Gastroesophageal sphincter (tissue), 4 donors: ENCODE results near the gene RIMBP2. TPM values are rescaled to one million over a fixed set of nuclear protein-coding genes. Genes with fewer than 3 reads are reported as not detected.

ENCODE experiments used
- ATAC-seq: fragments of 150-250 bp; one replicate; pipeline ENCODE4 v1.9.1; 2016; ENCODE audit warnings: mild to moderate bottlenecking, moderate library complexity
- H3K27ac ChIP-seq, 4 donors: fragments of 200-600 bp; sonication (generic) in 3 of 4; 1 replicate in 3 of 4; 2 replicates in 1 of 4; pipeline ENCODE4 v1.5.1; 2016 to 2019
- H3K27me3 ChIP-seq: fragments of 200-600 bp; sonication (generic); one replicate; pipeline ENCODE4 v1.5.1; 2019
- H3K36me3 ChIP-seq, 2 donors: fragments of 200-600 bp; sonication (generic); one replicate each; pipeline ENCODE4 v1.5.1; 2019; ENCODE audit warnings: control low read depth in 1 of 2
- H3K4me1 ChIP-seq, 3 donors: fragments of 200-600 bp; sonication (generic); 1 replicate in 2 of 3; 2 replicates in 1 of 3; pipeline ENCODE4 v1.5.1; 2016 to 2019; ENCODE audit warnings: control low read depth in 2 of 3
- H3K4me3 ChIP-seq, 2 donors: fragments of 200-600 bp; sonication (generic); one replicate each; pipeline ENCODE4 v1.5.1; 2019; ENCODE audit warnings: mild to moderate bottlenecking in 1 of 2, moderate library complexity in 1 of 2
- H3K9me3 ChIP-seq, 3 donors: fragments of 200-600 bp; sonication (generic); one replicate each; pipeline ENCODE4 v1.5.1; 2017 to 2019; ENCODE audit warnings: control low read depth in 2 of 3
- CTCF ChIP-seq, 4 experiments: fragments of 200-600 bp in 2 of 4; fragments of 450-650 bp in 2 of 4; sonication (generic) in 1 of 4; IDR thresholded peaks; one replicate each; pipeline ENCODE4 v1.5.1; 2017 to 2019; ENCODE audit warnings: antibody characterized with exemption in 4 of 4, mild to moderate bottlenecking in 2 of 4, moderate library complexity in 2 of 4
- EP300 ChIP-seq: sonication (generic); formaldehyde crosslinking; IDR thresholded peaks from one replicate; pipeline ENCODE4 v1.6.1; 2017; ENCODE audit warnings: antibody characterized with exemption, mild to moderate bottlenecking
- POLR2A ChIP-seq, 2 donors: fragments of 450-650 bp; IDR thresholded peaks; one replicate each; pipeline ENCODE4 v1.6.1; 2017; ENCODE audit warnings: antibody characterized with exemption in 2 of 2, mild to moderate bottlenecking in 2 of 2, moderate library complexity in 1 of 2
- POLR2AphosphoS5 ChIP-seq: sonication (generic); formaldehyde crosslinking; IDR thresholded peaks from one replicate; pipeline ENCODE4 v1.6.1; 2017; ENCODE audit warnings: antibody characterized with exemption
- WGBS, 2 donors: methylation state at CpG; one replicate each; pipeline ENCODE4 v1.1.5; 2018; ENCODE audit warnings: low coverage in 1 of 2; 5-methylcytosine and 5-hydroxymethylcytosine counted together
- total RNA-seq, 4 donors: library from RNA; depleted of rRNA; stranded (reverse); fragments of >200 nt; gene quantifications; one replicate each; pipeline ENCODE4 v1.1.0, GENCODE V29; 2016

The RIMBP2 gene
- total RNA-seq, 4 donors from 2014 or later = 0.42 to 1.1 (median 0.60) TPM

DNA sequence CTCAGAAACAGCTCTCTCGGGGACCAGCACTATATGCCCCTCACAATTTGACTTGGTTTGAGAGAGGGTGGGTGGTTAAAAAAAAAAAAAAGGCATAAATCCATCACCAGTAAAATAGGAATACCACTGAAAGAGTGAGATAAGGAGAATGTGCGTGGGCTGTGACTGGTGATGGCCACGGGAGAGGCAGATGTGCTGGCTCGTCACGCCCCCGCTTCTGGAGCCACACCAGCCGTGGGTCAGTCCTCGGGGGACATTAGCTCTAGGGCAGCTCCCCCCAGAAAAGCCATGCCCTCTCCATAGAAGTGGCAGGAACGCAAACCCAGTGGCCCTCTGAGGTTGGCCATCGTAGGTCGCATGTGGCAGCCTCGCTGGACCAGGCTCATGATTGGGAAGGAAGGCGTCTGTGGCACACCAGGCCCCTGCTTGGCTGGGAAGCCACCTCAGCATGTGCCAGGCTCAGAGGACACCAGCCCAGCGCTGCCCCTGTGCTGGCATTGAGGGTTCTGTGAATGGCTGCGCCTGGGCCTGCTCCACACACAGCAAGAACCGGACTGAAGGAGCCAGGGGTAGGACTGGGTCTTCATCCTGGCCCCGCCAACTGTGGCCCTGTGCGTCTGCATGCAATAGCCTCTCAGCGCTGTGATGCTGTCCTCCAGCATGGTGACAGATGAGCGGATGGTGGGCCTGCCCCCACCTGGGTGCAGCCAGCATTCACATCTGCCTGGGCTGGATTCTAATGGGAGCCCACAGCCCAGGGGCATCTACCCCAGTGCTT, 267.9 kb downstream of the RIMBP2 start:
- no peak for ATAC-seq
- no peaks in the 10 kb centered on the region for H3K4me1 ChIP-seq
- TF ChIP-seq POLR2AphosphoS5 (no peak), CTCF (IDR thresholded peaks at IDR 0.05) (no peak), POLR2A (IDR thresholded peaks at IDR 0.05) (no peak), EP300 (no peak)
- 81 to 100% methylated on average over 1 to 8 of the region's 20 CpGs for WGBS, 2 donors
- no peak overlapping the region for H3K4me3 ChIP-seq
- H3K27me3 ChIP-seq = peaks cover 3% of the 10 kb centered on the region
- H3K9me3 ChIP-seq = no peaks in the 10 kb centered on the region
- no peak overlapping the region for H3K27ac ChIP-seq
- H3K36me3 ChIP-seq = no peaks in the 10 kb centered on the region

GRCh38 chr12:130447655-130447965, 268.5 kb downstream of the RIMBP2 start:
- no peak for ATAC-seq
- Histone ChIP-seq H3K36me3 (no peaks in the 10 kb centered on the region), H3K4me3 (no peak overlapping the region), H3K27ac (no peak overlapping the region), H3K27me3 (peaks cover 3% of the 10 kb centered on the region), H3K4me1 (no peaks in the 10 kb centered on the region), H3K9me3 (no peaks in the 10 kb centered on the region)
- TF ChIP-seq EP300 (no peak), CTCF (IDR thresholded peaks at IDR 0.05) (no peak), POLR2AphosphoS5 (no peak), POLR2A (IDR thresholded peaks at IDR 0.05) (no peak)
- 83 to 90% methylated on average over 2 to 6 of the region's 11 CpGs for WGBS, 2 donors

DNA sequence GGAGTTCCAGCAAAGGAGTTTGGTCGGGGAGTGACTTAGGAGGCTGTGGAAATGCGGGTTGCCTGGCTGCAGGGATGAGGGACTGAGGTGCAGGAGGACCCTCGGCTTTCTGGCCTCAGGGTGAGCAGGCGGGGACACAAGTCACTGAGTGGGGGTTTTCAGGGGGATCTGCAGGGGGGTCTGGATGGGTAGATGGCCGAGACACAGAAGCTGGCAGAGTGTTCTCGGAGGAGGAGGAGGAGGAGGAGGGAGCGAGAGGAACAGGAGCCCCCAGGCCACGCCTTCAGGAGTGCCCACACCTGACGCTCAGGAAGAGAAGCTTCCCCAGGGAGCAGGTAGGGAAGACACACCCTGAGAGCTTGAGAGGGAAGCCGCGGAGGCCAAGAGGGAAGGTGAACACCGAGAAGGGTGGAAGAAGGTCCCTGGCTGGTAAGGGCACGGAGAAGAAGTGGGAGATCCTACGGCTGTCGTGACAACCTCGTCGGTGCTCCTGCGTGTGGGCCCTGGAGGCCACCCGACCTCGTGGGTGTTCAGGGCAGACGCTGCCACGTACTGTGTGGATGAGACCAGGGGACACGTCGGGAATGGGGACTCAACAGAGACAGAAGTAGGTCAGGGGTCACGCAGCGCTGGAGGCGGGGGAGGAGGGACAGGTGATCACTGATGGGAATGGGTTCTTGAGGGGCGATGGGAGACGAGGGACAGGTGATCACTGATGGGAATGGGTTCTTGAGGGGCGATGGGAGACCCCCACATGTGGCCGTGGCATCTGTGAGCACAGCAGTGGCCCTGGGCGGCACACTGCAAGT, 269.0 kb downstream of the RIMBP2 start:
- TF ChIP-seq CTCF (IDR thresholded peaks at IDR 0.05) (no peak), POLR2AphosphoS5 (no peak), POLR2A (IDR thresholded peaks at IDR 0.05) (no peak), EP300 (no peak)
- Histone ChIP-seq H3K9me3 (no peaks in the 10 kb centered on the region), H3K27ac (no peak overlapping the region), H3K36me3 (no peaks in the 10 kb centered on the region), H3K4me1 (no peaks in the 10 kb centered on the region), H3K4me3 (no peak overlapping the region), H3K27me3 (peaks cover 3% of the 10 kb centered on the region)
- no peak for ATAC-seq
- 76 to 85% methylated on average over 7 to 25 of the region's 32 CpGs for WGBS, 2 donors

- H3K4me3 ChIP-seq = no peak overlapping the region
- no peaks in the 10 kb centered on the region for H3K4me1 ChIP-seq
- H3K27me3 ChIP-seq = peaks cover 3% of the 10 kb centered on the region
- H3K36me3 ChIP-seq = no peaks in the 10 kb centered on the region
- no peaks in the 10 kb centered on the region for H3K9me3 ChIP-seq
- no peak for ATAC-seq
- WGBS, 2 donors = 80 to 89% methylated on average over 7 to 15 of the region's 16 CpGs
- no peak overlapping the region for H3K27ac ChIP-seq
- TF ChIP-seq EP300 = no peak
- TF ChIP-seq CTCF (IDR thresholded peaks at IDR 0.05) = no peak
- TF ChIP-seq POLR2A (IDR thresholded peaks at IDR 0.05) = no peak
- TF ChIP-seq POLR2AphosphoS5 = no peak
Measured at GRCh38 chr12:130444986-130445385, 271.1 kb downstream of the RIMBP2 start.

DNA sequence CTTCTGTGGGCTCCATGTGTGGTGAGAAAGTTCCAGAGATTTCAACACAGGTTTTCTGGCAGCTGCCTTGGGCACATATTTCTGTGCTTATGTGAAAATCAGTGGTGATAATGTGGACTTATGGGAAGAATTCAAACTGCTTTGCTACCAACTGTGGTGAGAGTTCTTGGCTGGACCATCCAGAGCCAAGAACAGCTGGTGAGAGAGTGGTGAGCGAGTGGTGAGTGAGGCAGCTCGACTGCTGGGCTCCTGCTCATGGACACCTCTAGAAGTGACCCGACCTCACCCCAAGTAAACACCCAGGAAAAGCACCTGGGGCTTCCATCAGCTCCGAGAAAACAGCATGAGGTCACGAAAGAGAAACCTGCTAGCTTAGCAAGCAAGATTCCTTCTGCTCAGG, 272.0 kb downstream of the RIMBP2 start:
- H3K4me1 ChIP-seq = no peaks in the 10 kb centered on the region
- H3K36me3 ChIP-seq = no peaks in the 10 kb centered on the region
- TF ChIP-seq EP300 (no peak), POLR2A (IDR thresholded peaks at IDR 0.05) (no peak), POLR2AphosphoS5 (no peak), CTCF (IDR thresholded peaks at IDR 0.05) (no peak)
- H3K27ac ChIP-seq = no peak overlapping the region
- no peak for ATAC-seq
- no peaks in the 10 kb centered on the region for H3K9me3 ChIP-seq
- H3K4me3 ChIP-seq = no peak overlapping the region
- WGBS, 2 donors = 56 to 80% methylated on average over 5 of the region's 5 CpGs
- H3K27me3 ChIP-seq = peaks cover 3% of the 10 kb centered on the region
